Keratinocyte (primary cell): ENCODE data around the gene ABCC8. TPM values are rescaled to one million over a fixed set of nuclear protein-coding genes. Genes with fewer than 3 reads are reported as not detected.

ENCODE experiments used
- DNase-seq: peaks from one replicate; pipeline ENCODE4 v3.0.0-alpha.2; 2011; ENCODE audit warnings: low read depth, missing footprints, low spot score
- FAIRE-seq: peaks from 2 replicates; lab custom pipeline; 2011; peaks lifted over from hg19 to GRCh38; lab: Jason Lieb, UNC
- H2AFZ ChIP-seq: 2 replicates; pipeline ENCODE4 v1.6.0; 2012; ENCODE audit warnings: low read length, control low read depth, inconsistent platforms; ENCODE audit not compliant: control insufficient read depth
- H3K27ac ChIP-seq: 2 replicates; pipeline ENCODE4 v1.5.1; 2011; ENCODE audit warnings: low read length; ENCODE audit not compliant: control insufficient read depth, insufficient read depth
- H3K27me3 ChIP-seq: 3 replicates; pipeline ENCODE4 v1.6.0; 2011; ENCODE audit warnings: low read length; ENCODE audit not compliant: control insufficient read depth, insufficient read depth; ENCODE audit errors: extremely low read depth
- H3K36me3 ChIP-seq, 2 experiments: 2 replicates in 1 of 2; 3 replicates in 1 of 2; pipeline ENCODE4 v1.5.1; 2011; ENCODE audit warnings: low read length in 2 of 2, mild to moderate bottlenecking in 1 of 2; ENCODE audit not compliant: control insufficient read depth in 2 of 2, insufficient read depth in 2 of 2; ENCODE audit errors: extremely low read depth in 1 of 2
- H3K4me1 ChIP-seq: 3 replicates; pipeline ENCODE4 v1.5.1; 2011; ENCODE audit warnings: low read length; ENCODE audit not compliant: control insufficient read depth, insufficient read depth; ENCODE audit errors: extremely low read depth
- H3K4me2 ChIP-seq: 3 replicates; pipeline ENCODE4 v1.6.0; 2011; ENCODE audit warnings: low read depth, low read length; ENCODE audit not compliant: control insufficient read depth, insufficient read depth; ENCODE audit errors: extremely low read depth
- H3K4me3 ChIP-seq, 3 experiments: fragments of 200-600 bp in 1 of 3; sonication (generic) in 1 of 3; 2 replicates in 2 of 3; 3 replicates in 1 of 3; pipeline ENCODE4 v1.5.1; 2011 to 2016; ENCODE audit warnings: low read length in 3 of 3, mild to moderate bottlenecking in 3 of 3, control low read depth in 2 of 3, inconsistent platforms in 1 of 3, low read depth in 1 of 3, mixed read lengths in 1 of 3, mixed run types in 1 of 3, moderate library complexity in 1 of 3; ENCODE audit not compliant: control insufficient read depth in 2 of 3, insufficient read depth in 2 of 3; ENCODE audit errors: extremely low read depth in 1 of 3
- H3K79me2 ChIP-seq: 2 replicates; pipeline ENCODE4 v1.6.0; 2012; ENCODE audit warnings: low read length; ENCODE audit not compliant: control insufficient read depth, insufficient read depth
- H3K9ac ChIP-seq: 3 replicates; pipeline ENCODE4 v1.6.0; 2011; ENCODE audit warnings: low read length; ENCODE audit not compliant: control insufficient read depth, insufficient read depth; ENCODE audit errors: extremely low read depth
- H3K9me1 ChIP-seq: 3 replicates; pipeline ENCODE4 v1.6.0; 2011; ENCODE audit warnings: low read length; ENCODE audit not compliant: control insufficient read depth, insufficient read depth; ENCODE audit errors: extremely low read depth
- H3K9me3 ChIP-seq: 2 replicates; pipeline ENCODE4 v1.5.1; 2012; ENCODE audit warnings: low read depth, low read length; ENCODE audit not compliant: control insufficient read depth
- H4K20me1 ChIP-seq: 3 replicates; pipeline ENCODE4 v1.6.0; 2011; ENCODE audit warnings: low read length; ENCODE audit not compliant: control insufficient read depth, insufficient read depth; ENCODE audit errors: extremely low read depth
- CTCF ChIP-seq, 3 experiments: IDR thresholded peaks in 1 of 3; conservative IDR thresholded peaks in 1 of 3; optimal IDR thresholded peaks in 1 of 3; 2 replicates in 2 of 3; 3 replicates in 1 of 3; pipeline versions ENCODE3 to v1.5.1; 2011; ENCODE audit warnings: low read length in 3 of 3, mild to moderate bottlenecking in 3 of 3, moderate library complexity in 2 of 3, control low read depth in 1 of 3, inconsistent platforms in 1 of 3; ENCODE audit not compliant: insufficient read depth in 2 of 3; ENCODE audit errors: extremely low read depth in 1 of 3
- EZH2 ChIP-seq: IDR thresholded peaks from one replicate; pipeline ENCODE4 v1.6.1; 2012; ENCODE audit warnings: inconsistent platforms, mild to moderate bottlenecking, low read length, moderate library complexity
- dilution Hi-C: fragments of 300-500 bp; cut with MboI; formaldehyde crosslinking; loops from one replicate; pipeline ENCODE4 v1.7.0; 2020; ENCODE audit warnings: low sequenced_read_pairs; ENCODE audit not compliant: extremely low pct_ligation_motif_present
- polyA plus RNA-seq, 5 experiments: library from polyadenylated mRNA; depleted of rRNA in 3 of 5; stranded (reverse) in 3 of 5; stranded (forward) in 1 of 5; unstranded in 1 of 5; fragments of >200 nt; gene quantifications; 1 replicate in 1 of 5; 2 replicates in 3 of 5; 3 replicates in 1 of 5; pipeline versions ENCODE4 v1.2.1 to v1.2.3, GENCODE V29; 2011 to 2012; ENCODE audit warnings: missing spikeins in 2 of 5, low read depth in 1 of 5, low replicate concordance in 1 of 5

The ABCC8 gene
- polyA plus RNA-seq, 1 donor (not counting 4 experiments of a cell fraction or from before 2014, with no cell fraction given): not detected

GRCh38 chr11:17507773-17508172 lies 31.1 kb upstream of the ABCC8 start:
- Histone ChIP-seq H3K4me1 (no peaks in the 10 kb centered on the region), H3K9me1 (no peaks in the 10 kb centered on the region), H3K9ac (no peak overlapping the region), H3K36me3 (no peaks in the 10 kb centered on the region), H4K20me1 (no peaks in the 10 kb centered on the region), H3K79me2 (no peaks in the 10 kb centered on the region), H3K27me3 (peaks cover 7% of the 10 kb centered on the region), H3K4me3 (no peak overlapping the region), H3K27ac (no peak overlapping the region), H3K9me3 (no peaks in the 10 kb centered on the region), H2AFZ (no peak overlapping the region), H3K4me2 (no peak overlapping the region)
- no peak for DNase-seq
- no peak for FAIRE-seq
- no peak for TF ChIP-seq EZH2
- no peak for TF ChIP-seq CTCF (optimal IDR thresholded peaks at IDR 0.05 in 1 of 3, IDR thresholded peaks at IDR 0.05 in 1 of 3, conservative IDR thresholded peaks at IDR 0.05 in 1 of 3; ENCODE audit: extremely low read depth in 1 of 3, insufficient read depth in 2 of 3, low read length in 3 of 3)
- dilution Hi-C loops: no loop called here

GRCh38 chr11:17506942-17507341 lies 30.3 kb upstream of the ABCC8 start:
- Histone ChIP-seq H3K9ac (no peak overlapping the region), H3K4me1 (no peaks in the 10 kb centered on the region), H2AFZ (no peak overlapping the region), H3K27me3 (peaks cover 7% of the 10 kb centered on the region), H3K27ac (no peak overlapping the region), H3K4me2 (no peak overlapping the region), H3K36me3 (no peaks in the 10 kb centered on the region), H3K79me2 (no peaks in the 10 kb centered on the region), H3K9me3 (no peaks in the 10 kb centered on the region), H3K4me3 (no peak overlapping the region), H4K20me1 (no peaks in the 10 kb centered on the region), H3K9me1 (no peaks in the 10 kb centered on the region)
- DNase-seq (no peak), FAIRE-seq (no peak)
- TF ChIP-seq CTCF (optimal IDR thresholded peaks at IDR 0.05 in 1 of 3, IDR thresholded peaks at IDR 0.05 in 1 of 3, conservative IDR thresholded peaks at IDR 0.05 in 1 of 3; ENCODE audit: extremely low read depth in 1 of 3, insufficient read depth in 2 of 3, low read length in 3 of 3): no peak
- TF ChIP-seq EZH2: no peak
- dilution Hi-C loops: no loop called here
